RCC 7860 (cell line): ENCODE measurements around the gene PRAC1.
A peak's percentile ranks its signal among the peaks of the same experiment; 100 is the strongest.

ENCODE experiments used
- DNase-seq: peaks from one replicate; pipeline ENCODE4 v3.0.0-alpha.2; 2015; ENCODE audit warnings: low spot score
- FAIRE-seq: peaks from 2 replicates; lab custom pipeline; 2012; peaks lifted over from hg19 to GRCh38; lab: Jason Lieb, UNC

Gene PRAC1

DNA sequence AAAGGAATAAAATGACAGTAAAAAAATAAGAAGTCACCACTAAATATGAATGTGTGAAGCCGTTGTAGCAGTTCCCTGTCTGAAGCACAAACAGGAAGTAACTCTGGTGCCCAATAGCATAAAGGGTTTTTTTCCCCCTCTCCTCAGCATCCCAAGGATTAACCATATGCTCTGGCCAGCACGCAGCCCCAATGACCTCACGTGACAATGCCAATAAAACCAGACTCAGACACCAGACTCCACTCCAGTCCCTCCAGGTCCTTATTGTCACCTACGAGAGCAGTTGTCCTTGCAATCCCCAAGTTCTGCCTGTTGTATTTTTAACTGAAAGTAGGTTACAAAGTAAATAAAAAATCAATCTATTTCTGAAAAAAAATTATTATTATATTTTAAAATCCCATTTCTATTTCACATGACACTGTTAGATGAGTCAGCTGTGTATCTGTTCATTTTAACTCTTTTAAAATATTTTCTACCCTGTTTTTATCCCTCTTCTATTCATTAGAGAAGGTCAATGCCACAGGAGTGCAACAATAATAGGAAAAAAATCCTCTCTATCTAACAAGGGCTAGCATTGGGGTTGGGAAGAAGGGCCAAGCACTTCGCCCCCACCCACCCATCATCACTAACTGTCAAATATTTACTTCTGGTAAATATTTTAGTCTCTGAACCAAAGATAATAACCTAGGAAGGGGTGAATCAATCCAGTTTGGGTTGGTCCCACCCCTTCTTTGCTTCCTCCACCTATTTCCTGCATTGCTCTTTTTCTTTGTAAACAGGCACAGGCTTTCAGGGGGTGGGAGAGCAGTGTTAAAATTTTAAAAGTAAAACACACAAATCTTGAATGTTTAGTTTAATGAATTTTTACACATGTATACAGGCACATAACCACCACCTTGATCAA lies 6.6 kb downstream of the PRAC1 start:
- DNase-seq (no peak), FAIRE-seq (no peak)

DNA sequence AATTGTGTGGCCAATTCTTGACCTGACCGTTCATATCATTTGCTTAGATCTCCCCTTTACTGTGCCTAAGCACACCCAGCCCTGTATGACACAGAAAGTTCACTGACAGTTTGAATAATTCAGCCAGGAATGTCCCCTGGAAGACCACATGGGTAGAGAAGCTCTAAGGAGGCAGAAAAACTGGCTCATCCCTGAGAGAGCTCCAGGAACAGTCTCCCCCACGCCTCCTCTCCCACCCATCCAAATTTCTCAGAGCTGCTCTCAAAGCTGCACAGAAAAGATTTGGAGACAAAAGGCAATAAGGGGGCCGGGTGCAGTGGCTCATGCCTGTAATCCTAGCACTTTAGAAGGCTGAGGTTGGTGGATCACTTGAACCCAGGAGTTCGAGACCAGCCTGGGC lies 11.2 kb downstream of the PRAC1 start:
- DNase-seq (no peak), FAIRE-seq (no peak)

DNA sequence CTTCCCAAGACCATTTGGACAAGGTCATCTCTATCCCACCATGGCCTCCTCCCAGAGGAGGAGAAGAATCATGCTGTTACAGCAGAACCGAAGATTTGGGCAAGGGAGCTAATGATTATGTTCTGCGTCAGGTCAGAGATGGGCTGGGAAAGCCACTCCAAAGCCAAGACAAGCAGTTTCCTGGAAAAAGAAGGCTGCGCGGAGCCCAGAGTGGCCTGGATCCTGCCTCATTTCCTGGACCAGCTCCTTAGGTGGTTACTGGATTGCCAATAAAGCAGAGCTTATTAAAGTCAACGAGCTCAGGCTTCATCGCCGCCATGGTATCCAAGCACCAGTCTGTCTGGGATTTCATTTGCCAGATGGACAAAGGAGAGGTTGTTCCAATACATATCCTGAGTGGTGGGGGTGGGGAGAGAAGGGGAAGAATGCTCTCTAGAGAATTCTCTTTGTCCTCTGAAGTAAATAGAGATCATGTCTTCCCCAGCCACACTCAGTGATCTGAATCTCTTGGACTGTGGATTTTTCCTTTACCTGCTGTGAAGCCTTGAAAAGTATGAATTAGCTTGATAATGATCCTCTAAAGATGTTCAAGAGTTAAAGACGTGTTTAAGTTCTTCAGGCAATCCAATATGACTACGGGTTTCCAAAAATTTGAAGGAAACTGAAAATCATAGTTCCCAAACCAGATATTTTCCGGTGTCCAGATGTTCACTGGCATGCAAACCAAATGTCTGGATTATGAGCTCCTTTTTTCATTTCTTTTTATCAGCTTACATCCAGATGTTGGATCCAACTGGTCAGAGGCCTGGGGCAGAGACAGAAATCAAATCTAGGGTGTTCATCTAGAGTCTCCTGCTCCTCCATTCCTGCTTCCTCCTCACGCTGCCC lies 17.7 kb downstream of the PRAC1 start:
- DNase-seq (no peak), FAIRE-seq (no peak)

DNA sequence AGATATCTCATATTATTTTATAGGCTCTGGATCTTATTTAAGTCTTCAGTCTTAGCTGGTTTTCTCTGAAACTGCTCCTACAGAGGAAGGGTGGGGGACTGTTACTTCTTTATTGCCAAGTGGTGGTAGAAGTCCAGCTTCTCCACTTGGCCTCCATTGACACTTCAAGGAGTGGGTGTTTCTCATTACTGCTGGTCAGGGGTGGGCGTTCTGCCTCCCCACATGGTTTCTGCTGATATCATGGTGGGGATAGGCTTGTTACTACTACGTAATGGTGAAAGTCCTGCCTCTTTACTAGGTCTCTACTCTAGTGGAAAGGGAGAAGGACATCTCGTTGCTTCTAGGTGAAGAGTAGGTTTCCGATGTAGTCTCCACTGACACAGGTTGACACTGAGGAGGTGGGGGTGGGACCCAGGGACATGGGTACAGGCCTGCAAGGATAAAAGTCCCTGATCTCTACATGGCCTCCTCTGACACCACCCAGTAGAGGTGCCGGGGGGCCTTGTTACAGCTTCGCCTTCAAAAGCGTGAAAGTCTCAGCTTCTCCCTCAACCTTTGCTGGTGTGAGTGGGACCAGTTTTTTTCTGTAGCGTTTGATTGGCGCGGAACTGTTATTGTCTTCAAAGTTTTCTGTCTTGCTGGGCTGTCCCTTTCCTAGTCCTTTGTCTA lies 20.3 kb downstream of the PRAC1 start:
- no peak for FAIRE-seq

DNA sequence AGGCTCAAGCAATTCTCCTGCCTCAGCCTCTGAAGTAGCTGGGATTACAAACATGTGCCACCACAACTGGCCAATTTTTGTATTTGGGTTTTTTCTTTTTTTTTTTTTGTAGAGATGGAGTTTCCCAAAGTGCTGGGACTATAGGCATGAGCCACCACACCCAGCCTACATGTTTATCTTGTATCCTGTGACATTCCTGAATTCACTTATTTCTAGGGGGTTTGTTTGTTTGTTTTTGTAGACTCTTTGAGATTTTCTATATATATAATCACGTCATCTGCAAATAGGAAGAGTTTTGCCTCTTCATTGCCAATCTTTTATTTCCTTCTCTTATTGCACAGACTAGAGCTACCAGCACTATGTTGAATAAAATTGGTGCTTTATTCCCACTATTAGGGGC lies 29.1 kb downstream of the PRAC1 start:
- DNase-seq, result no peak
- FAIRE-seq, result no peak

More for the DNA sequence above, 20.3 kb downstream of the PRAC1 start:
- DNase-seq, result no peak

DNA sequence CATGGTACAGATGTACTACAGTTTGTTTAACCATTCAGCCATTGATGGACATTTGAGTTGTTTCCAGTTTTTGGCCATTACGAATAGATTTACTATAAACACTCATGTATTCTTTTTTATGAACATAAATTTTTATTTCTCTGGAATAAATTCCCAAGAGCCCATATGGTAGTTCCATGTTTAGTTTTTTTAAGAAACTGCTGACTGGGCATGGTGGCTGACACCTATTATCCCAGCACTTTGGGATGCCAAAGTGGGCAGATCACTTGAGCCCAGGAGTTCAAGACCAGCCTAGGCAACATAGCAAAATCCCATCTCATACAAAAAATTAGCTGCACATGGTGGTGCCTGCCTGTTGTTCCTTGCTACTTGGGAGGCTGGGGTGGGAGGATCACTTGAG lies 30.3 kb downstream of the PRAC1 start:
- no peak for DNase-seq
- FAIRE-seq, result no peak

DNA sequence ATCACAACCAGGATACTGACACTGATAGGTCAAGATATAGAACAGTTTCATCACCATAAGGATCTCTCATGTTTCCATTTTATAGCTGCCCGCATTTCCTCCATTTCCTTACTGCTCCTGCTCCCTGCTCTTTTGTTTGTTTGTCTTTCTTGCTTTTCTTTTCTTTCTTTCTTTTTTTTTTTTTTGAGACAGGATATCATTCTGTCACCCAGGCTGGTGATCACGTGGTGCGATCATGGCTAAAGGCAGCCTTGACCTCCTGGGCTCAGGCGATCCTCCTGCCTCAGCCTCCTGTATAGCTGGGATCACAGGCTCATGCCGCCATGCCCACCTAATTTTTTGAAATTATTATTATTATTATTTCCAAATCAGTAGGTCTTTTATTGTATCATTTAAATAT lies 31.7 kb downstream of the PRAC1 start:
- FAIRE-seq (no peak), DNase-seq (no peak)

DNA sequence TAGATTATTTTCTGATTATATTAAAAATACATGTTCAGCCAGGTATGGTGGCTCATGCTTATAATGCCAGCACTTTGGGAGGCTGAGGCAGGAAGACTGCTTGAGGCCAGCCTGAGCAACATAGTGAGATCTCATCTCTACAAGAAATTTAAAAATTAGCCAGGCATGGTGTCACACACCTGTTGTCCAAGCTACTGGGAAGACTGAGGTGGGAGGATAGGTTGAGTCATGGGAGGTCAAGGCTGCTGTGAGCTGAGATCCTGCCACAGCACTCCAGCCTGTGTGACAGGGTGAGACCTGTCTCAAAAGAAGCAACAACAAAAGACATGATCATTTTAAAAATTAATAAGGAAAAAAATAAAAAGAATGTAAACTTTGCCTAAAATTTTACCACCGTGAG lies 40.7 kb downstream of the PRAC1 start:
- peak; percentile 24 for FAIRE-seq
- peak; percentile 22 for DNase-seq

DNA sequence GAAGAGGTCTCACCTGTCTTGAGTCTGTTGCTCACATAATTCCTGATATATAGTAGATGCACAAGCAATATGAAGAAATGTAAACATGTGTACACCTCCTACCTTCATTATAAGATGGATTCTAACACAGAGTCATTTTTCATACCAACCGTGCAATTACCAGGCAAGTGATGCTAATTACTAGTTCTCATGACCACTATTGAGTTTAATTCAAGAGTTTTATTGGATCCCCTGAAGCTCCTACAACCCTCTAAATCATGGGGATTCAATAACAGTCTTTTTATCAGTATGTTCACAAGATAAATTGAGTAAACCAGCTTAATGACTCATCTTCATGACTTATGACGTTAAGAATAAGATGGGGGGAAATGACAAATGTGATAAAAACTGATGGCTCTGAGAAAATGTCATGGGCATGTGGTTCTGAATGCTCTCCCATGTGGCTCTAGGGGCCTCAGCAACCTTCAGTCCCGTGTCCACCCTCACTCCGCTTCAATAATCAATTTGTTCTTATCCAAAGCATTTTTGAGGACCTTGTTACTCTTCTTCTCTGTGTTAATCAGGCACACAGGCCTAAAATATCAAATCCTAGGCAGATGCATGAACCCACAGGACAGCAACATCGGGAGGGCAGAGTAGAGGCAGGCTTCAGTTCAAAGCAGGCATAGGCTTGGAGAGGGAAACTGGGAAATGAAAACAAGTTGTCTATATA lies 42.8 kb downstream of the PRAC1 start:
- DNase-seq (no peak), FAIRE-seq (no peak)

DNA sequence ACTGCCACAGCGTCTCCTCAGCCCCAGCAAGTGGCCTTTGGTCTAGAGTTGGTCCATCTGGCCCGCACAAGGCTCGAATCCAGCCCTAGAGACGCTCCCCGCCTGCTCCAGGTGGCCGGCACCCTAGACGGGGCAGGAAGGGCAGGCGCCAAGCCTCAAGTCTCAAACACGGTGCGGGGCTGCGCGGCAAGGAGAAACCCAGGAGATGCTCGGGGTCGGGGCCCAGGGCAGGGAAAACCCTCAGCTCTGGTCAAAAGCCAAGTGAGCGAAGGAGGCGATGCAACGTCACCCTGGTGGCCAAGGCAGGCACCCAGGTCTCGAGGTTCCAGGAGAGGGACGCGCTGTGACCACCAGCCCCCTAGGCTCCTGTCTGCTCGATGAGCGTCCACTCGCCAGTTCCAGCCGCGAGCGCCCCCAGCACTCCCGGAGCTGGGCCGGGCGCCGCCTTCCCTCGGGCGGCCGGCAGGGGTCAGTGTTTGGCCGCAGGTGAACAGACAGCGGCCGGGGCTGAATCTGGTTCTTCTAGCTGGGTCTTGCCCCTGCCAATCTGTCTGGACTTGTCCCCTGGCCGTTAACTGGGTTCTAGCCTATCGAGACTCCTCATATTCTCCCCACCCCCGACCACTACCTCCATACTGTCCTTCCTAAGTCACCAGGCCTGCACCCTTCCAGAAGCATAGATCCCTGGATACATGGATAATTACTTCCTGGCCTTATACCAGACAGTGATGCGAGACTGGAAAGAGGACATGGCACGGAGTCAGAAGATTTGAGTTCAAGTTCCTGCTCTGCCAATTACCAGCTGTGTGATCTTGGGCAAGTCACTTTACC lies 44.0 kb downstream of the PRAC1 start:
- DNase-seq, result no peak
- FAIRE-seq, result no peak

DNA sequence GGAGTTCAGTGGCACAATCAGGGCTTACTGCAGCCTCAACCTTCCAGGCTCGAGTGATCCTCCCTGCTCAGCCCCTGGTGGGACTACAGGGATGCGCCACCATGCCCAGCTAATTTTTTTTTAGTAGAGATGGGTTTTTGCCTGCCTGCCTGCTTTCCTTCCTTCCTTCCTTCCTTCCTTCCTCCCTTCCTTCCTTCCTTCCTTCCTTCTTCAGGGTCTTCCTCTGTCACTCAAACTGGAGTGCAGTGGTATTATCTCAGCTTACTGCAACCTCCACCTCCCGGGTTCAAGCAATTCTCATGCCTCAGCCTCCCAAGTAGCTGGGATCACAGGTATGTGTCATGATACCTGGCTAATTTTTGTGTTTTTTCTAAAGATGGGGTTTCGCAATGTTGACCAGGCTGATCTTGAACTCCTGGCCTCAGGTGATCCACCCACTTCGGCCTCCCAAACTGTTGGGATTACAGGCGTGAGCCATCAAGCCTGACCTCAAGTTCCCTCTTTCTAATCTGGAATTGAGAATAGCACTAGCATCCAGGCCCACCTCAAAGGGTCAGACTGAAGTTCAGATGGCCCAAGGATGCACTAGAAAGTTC lies 45.3 kb downstream of the PRAC1 start:
- no peak for FAIRE-seq
- no peak for DNase-seq

DNA sequence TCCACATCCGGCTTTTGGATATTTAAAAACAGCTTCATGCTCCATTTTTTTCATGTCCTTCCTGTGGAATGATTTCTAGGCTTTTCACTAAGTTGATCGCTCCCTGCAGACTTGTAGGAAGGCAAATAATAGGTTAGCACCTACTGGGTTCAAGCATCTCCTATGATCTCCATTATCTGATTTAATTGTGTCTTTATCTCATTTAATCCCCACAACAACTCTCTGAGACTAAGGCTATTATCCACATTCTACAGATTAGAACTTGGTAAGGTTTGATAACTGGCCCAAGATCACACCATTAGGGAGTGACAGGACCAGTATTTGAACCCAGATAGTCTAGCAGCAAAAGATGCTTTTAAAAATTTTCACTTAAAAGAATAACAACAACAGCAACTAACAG lies 50.0 kb downstream of the PRAC1 start:
- FAIRE-seq (no peak), DNase-seq (no peak)
